Measurements from ENCODE around the gene ANK2. TPM values are rescaled to one million over a fixed set of nuclear protein-coding genes. Genes with fewer than 3 reads are reported as not detected.

ANK2 gene
- total and polyA plus RNA-seq, 2 experiments from 2014 or later, result 7.7 to 40.4 TPM

GRCh38 chr4:113409181-113409580 lies 359.7 kb downstream of the ANK2 start:
- TF ChIP-seq ZNF114 (CRISPR knock-in tag; IDR thresholded peaks at IDR 0.05) (no peak), CREB1 (CRISPR knock-in tag; IDR thresholded peaks at IDR 0.05; ENCODE audit: low read depth) (no peak), EZH2phosphoT487 (IDR thresholded peaks at IDR 0.05; ENCODE audit: unreplicated experiment) (no peak), ZNF462 (CRISPR knock-in tag; IDR thresholded peaks at IDR 0.05) (no peak), ZNF331 (CRISPR knock-in tag; IDR thresholded peaks at IDR 0.05; ENCODE audit: low read depth) (no peak), JUNB (IDR thresholded peaks at IDR 0.05; ENCODE audit: unreplicated experiment) (no peak), REST (IDR thresholded peaks at IDR 0.05; ENCODE audit: unreplicated experiment) (no peak), ETS1 (IDR thresholded peaks at IDR 0.05) (no peak), STAT1 (IDR thresholded peaks at IDR 0.05; ENCODE audit: unreplicated experiment) (no peak), POLR2AphosphoS5 (IDR thresholded peaks at IDR 0.05; ENCODE audit: low read depth) (no peak), CTCF (conservative IDR thresholded peaks at IDR 0.05; ENCODE audit: low read depth in 2 of 2) (no peak), EZH2 (IDR thresholded peaks at IDR 0.05; ENCODE audit: low read depth, unreplicated experiment) (no peak), NANOG (IDR thresholded peaks at IDR 0.05; ENCODE audit: borderline replicate concordance) (no peak)
- no peak for DNase-seq (ENCODE audit: low spot score)
- no peak overlapping the region for H3K27ac ChIP-seq (ENCODE audit: low read depth)
- no peaks in the 10 kb centered on the region for H3K4me1 ChIP-seq (ENCODE audit: insufficient read depth)
- no peaks in the 10 kb centered on the region for H3K36me3 ChIP-seq (ENCODE audit: insufficient read depth)
- peak overlapping the region; percentile 33; the same call in 1 of the 2 replicates for H2AFZ ChIP-seq
- Mint-ChIP-seq H3K36me3 (ENCODE audit: low read depth) (no peaks in the 10 kb centered on the region), H3K27ac (no peak overlapping the region), H3K9me3 (no peaks in the 10 kb centered on the region), H3K4me1 (peaks cover 15% of the 10 kb centered on the region), H3K27me3 (ENCODE audit: insufficient read depth, low read depth, poor library complexity) (no peaks in the 10 kb centered on the region), H3K4me3 (no peak overlapping the region)
- no peaks in the 10 kb centered on the region for H4K20me1 ChIP-seq (replicated peaks; ENCODE audit: insufficient read depth)
- H3K79me2 ChIP-seq (replicated peaks; ENCODE audit: insufficient read depth), result no peaks in the 10 kb centered on the region
- peaks cover 7% of the 10 kb centered on the region; the same call in 1 of the 2 replicates for H3K9me2 ChIP-seq (ENCODE audit: insufficient read depth)
- no peaks in the 10 kb centered on the region for H3F3A ChIP-seq (replicated peaks; ENCODE audit: low read depth)
- H3K27me3 ChIP-seq (ENCODE audit: insufficient read depth), result no peaks in the 10 kb centered on the region
- no peak overlapping the region for H3K4me2 ChIP-seq
- H3K4me3 ChIP-seq, result no peak overlapping the region
- no peak for ATAC-seq
